GM12892 (cell line): Measurements from ENCODE around the gene ADPRHL1.

ENCODE experiments used
- POLR2A ChIP-seq: IDR thresholded peaks from 2 replicates; pipeline ENCODE4 v1.6.1; 2011; ENCODE audit warnings: low read depth, low read length, control low read depth
- POLR2AphosphoS5 ChIP-seq: IDR thresholded peaks from 2 replicates; pipeline ENCODE4 v1.6.1; 2011; ENCODE audit warnings: low read depth, low read length, control low read depth
- TAF1 ChIP-seq: IDR thresholded peaks from 2 replicates; pipeline ENCODE4 v1.6.1; 2011; ENCODE audit warnings: low read depth, mild to moderate bottlenecking, control low read depth, low read length, borderline replicate concordance

- TF ChIP-seq POLR2AphosphoS5 (no peak), POLR2A (no peak), TAF1 (no peak)
These were observed 822 bp downstream of the ADPRHL1 start for GRCh38 chr13:113452466-113452865.
